Nephron progenitor cell (in vitro differentiated cells): ENCODE data around the gene HIVEP2.
A peak's percentile ranks its signal among the peaks of the same experiment; 100 is the strongest.

Source experiments
- DNase-seq: peaks from one replicate; pipeline ENCODE4 v3.0.0; 2021
- H3K27ac Mint-ChIP-seq: 2 replicates; pipeline ENCODE4 v1.8.0; 2021; ENCODE audit warnings: mild to moderate bottlenecking, moderate library complexity, mixed read lengths
- H3K27me3 Mint-ChIP-seq: 2 replicates; pipeline ENCODE4 v1.8.0; 2021; ENCODE audit warnings: mild to moderate bottlenecking, low read depth, mixed read lengths; ENCODE audit not compliant: poor library complexity
- H3K36me3 Mint-ChIP-seq: 2 replicates; pipeline ENCODE4 v1.8.0; 2021; ENCODE audit warnings: low read depth, mixed read lengths
- H3K4me1 Mint-ChIP-seq: 2 replicates; pipeline ENCODE4 v1.8.0; 2021; ENCODE audit warnings: mixed read lengths
- H3K4me3 Mint-ChIP-seq: 2 replicates; pipeline ENCODE4 v1.8.0; 2021; ENCODE audit warnings: mild to moderate bottlenecking, moderate library complexity, mixed read lengths
- H3K9me3 Mint-ChIP-seq: 2 replicates; pipeline ENCODE4 v1.8.0; 2021; ENCODE audit warnings: mild to moderate bottlenecking, moderate library complexity, mixed read lengths
- TF ChIP-seq, protein P1 (sequence below): fragments of 200-600 bp; sonication (generic); IDR thresholded peaks from 2 replicates; pipeline ENCODE4 v1.5.0; 2021; ENCODE audit warnings: antibody characterized with exemption

Gene HIVEP2

DNA sequence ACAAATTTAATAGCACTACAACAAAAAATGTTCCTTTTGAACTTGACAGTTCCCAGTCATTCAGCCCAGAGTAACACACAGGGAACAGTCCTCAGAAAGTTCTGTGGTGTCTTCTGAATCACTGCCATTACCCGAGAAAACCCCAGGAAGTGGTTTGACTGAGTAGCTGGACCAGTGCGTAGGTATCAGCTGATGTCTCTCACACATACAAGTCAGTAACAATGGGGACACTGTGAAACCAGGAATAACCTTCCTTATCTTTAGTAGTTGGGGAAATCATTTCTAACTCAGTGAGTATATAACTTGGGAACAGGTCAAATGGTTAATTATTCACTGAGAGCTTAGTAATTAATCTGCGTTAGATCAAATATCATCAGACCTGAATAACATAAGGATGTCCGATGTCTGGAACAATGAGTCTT lies 73.1 kb downstream of the HIVEP2 start:
- no peaks in the 10 kb centered on the region for H3K36me3 Mint-ChIP-seq
- TF ChIP-seq, protein P1, sequence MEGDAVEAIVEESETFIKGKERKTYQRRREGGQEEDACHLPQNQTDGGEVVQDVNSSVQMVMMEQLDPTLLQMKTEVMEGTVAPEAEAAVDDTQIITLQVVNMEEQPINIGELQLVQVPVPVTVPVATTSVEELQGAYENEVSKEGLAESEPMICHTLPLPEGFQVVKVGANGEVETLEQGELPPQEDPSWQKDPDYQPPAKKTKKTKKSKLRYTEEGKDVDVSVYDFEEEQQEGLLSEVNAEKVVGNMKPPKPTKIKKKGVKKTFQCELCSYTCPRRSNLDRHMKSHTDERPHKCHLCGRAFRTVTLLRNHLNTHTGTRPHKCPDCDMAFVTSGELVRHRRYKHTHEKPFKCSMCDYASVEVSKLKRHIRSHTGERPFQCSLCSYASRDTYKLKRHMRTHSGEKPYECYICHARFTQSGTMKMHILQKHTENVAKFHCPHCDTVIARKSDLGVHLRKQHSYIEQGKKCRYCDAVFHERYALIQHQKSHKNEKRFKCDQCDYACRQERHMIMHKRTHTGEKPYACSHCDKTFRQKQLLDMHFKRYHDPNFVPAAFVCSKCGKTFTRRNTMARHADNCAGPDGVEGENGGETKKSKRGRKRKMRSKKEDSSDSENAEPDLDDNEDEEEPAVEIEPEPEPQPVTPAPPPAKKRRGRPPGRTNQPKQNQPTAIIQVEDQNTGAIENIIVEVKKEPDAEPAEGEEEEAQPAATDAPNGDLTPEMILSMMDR = no peak
- H3K27me3 Mint-ChIP-seq = no peaks in the 10 kb centered on the region
- no peak overlapping the region for H3K27ac Mint-ChIP-seq
- peaks cover 38% of the 10 kb centered on the region for H3K4me1 Mint-ChIP-seq
- no peak overlapping the region for H3K4me3 Mint-ChIP-seq
- no peaks in the 10 kb centered on the region for H3K9me3 Mint-ChIP-seq
- no peak for DNase-seq

DNA sequence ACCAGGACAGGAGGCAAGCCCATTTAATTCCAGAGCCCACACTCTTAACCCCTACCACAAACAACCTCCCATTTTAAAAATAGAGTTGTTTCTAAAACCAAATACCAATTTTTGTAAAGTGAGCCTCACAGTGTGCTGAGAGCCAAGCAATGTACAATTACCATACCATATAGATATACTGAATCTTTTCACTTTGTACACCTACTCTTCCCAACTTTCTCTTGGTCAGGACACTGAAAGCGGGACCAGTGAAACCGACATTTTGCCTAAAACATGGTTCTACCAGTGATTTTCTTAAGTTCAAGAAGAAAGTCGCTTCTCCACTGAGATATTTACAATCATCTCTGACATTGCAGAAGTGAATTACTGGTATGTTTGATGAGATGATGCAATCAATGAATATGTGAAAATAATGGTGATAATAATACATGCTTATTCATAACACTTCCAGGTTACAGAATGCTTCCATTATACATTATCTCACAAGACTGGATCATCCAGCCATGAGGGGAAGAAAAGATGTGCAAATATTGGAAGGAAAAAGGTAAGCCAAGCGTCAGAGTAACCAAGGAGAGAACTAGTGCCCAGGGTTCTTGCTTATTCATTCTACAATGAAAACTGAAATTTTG lies 74.1 kb downstream of the HIVEP2 start:
- Mint-ChIP-seq H3K27ac (no peak overlapping the region), H3K27me3 (no peaks in the 10 kb centered on the region), H3K4me1 (peaks cover 41% of the 10 kb centered on the region), H3K36me3 (no peaks in the 10 kb centered on the region), H3K9me3 (no peaks in the 10 kb centered on the region), H3K4me3 (no peak overlapping the region)
- TF ChIP-seq, protein P1 = no peak
- no peak for DNase-seq

DNA sequence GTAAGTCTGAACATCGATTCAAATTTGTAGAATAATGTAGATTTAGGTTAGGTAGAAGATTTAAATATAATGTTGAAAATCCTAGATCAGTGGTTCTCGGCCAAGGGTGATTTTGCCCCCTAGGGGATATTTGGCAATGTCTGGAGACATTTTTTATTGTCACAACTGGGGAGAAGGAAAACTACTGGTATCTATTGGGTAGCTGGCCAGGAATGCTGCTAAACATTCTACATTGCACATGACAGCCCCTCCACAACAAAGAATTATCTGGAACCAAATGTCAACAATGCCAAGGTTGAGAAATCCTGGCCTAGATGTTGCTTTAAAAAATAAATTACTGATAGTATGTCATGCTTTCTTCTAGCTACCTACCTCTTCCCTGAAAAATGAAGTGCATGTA lies 76.1 kb downstream of the HIVEP2 start:
- peaks cover 56% of the 10 kb centered on the region for H3K4me1 Mint-ChIP-seq
- DNase-seq = no peak
- no peaks in the 10 kb centered on the region for H3K36me3 Mint-ChIP-seq
- H3K4me3 Mint-ChIP-seq = no peak overlapping the region
- TF ChIP-seq, protein P1 = no peak
- H3K27ac Mint-ChIP-seq = no peak overlapping the region
- no peaks in the 10 kb centered on the region for H3K9me3 Mint-ChIP-seq
- H3K27me3 Mint-ChIP-seq = no peaks in the 10 kb centered on the region

DNA sequence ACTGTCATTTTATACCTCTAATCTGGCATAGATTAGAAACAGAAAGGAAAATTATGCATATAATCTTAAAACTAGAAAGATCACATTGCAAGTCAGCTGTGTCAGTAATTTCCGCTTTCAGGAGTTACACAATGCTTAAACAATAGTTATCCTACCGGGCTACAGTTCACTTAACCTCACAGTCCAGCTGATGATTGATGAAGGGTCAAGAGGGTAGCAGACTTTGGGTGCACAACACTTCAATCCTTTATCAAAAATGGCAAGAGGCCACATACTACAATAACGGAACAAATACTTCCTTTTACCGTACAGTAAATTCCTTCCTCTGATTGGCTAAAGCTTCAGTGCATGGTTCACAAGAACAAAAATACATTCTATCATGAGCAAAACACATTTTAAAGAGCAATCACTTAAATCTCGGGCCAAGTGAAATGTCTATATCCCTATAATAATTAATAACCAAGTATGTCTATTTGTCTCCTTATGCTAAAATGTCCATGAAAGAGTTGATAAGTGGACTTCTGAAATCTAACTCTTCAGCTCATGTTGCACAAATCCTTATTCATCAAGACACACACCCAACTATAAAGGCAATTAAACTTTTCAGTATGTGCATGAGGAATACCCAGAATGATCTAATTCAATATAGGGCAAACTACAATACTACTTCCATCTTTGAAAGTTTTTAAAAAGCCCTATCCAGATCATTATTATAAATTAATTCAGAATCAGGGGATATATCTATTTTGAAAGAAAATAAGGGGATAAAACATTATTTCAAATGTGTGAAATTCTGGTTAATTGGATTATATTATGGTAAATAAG lies 76.8 kb downstream of the HIVEP2 start:
- H3K9me3 Mint-ChIP-seq = no peaks in the 10 kb centered on the region
- no peak overlapping the region for H3K4me3 Mint-ChIP-seq
- H3K27me3 Mint-ChIP-seq = no peaks in the 10 kb centered on the region
- H3K4me1 Mint-ChIP-seq = peaks cover 59% of the 10 kb centered on the region
- peak overlapping the region; percentile 16 for H3K27ac Mint-ChIP-seq
- DNase-seq = no peak
- TF ChIP-seq, protein P1 = no peak
- H3K36me3 Mint-ChIP-seq = no peaks in the 10 kb centered on the region

GRCh38 chr6:142867355-142867801 lies 77.6 kb downstream of the HIVEP2 start:
- Mint-ChIP-seq H3K36me3 (no peaks in the 10 kb centered on the region), H3K4me3 (no peak overlapping the region), H3K9me3 (no peaks in the 10 kb centered on the region), H3K27ac (no peak overlapping the region), H3K4me1 (peaks cover 59% of the 10 kb centered on the region), H3K27me3 (no peaks in the 10 kb centered on the region)
- TF ChIP-seq, protein P1 = no peak
- DNase-seq = no peak
